ENCODE data around the gene NOSTRIN.
"Not testable (repeated sequence)": the region's sequence is repeated elsewhere in the genome, so short reads cannot be mapped to it uniquely, and the experiment has no call there.

NOSTRIN gene

GRCh38 chr2:168801961-168802858 lies at the start of gene NOSTRIN:
NOSTRIN (plus strand) TSS chr2:168802637; CDS start chr2:168802647, 10 bp downstream.
- no peak for DNase-seq (ENCODE audit: low read depth in 1 of 2, low spot score in 1 of 2)

DNA sequence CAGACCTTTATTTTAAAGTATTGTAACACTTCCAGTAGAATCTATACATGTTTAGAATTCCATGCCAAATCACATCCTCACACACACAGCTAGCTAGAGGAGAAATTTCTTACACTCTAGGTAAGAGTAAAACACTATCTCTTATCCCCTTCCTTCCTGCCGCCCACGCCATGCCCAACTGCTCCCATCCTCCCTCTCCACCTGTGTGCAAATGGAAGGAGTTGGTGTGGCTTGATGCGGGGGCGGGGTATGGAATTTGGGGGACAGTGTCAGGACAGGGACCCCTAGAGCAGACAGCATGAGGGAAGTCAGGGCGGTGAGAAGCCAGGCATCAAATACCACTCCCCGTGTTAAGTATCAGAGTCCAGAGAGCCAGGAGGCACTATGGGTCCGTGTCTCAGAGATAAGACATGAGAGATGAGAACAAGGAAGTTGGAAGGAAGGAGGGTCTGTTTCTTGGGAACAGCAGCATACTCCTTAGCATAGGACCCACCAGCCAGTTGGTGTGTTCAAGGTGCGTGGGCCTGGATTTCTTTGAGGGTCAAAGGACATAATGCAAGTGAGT lies 48.6 kb upstream of the NOSTRIN start:
- DNase-seq (ENCODE audit: low read depth in 1 of 2, low spot score in 1 of 2): no peak

DNA sequence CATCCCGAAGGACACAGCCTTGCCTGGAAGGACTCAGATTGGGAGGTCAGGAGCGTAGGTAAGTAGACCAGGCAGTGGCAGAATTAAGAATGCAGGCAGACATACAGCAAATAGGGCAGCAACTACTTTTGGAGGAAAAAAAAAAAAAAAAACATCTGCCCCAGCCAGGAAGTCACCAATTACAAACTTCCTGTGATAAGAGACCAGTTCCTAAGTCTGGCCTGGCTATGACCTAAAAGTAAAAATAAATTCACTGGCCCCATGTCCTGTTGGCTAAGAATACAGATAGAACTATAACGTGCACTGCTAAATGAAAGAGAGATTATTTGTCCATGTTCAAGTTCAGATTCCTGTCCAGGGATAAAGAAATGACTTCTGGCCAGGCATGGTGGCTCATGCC lies 45.2 kb upstream of the NOSTRIN start:
- no peak for DNase-seq (ENCODE audit: low read depth in 1 of 2, low spot score in 1 of 2)

- no peak for DNase-seq (ENCODE audit: low read depth in 1 of 2, low spot score in 1 of 2)
Measured at GRCh38 chr2:168758970-168759820, 43.2 kb upstream of the NOSTRIN start.

GRCh38 chr2:168765401-168765800 lies 37.0 kb upstream of the NOSTRIN start:
- DNase-seq (ENCODE audit: low read depth in 1 of 2, low spot score in 1 of 2): no peak

- DNase-seq (ENCODE audit: low read depth in 1 of 2, low spot score in 1 of 2): no peak
Measured at GRCh38 chr2:168766600-168766999, 35.8 kb upstream of the NOSTRIN start.

- DNase-seq (ENCODE audit: low read depth in 1 of 2, low spot score in 1 of 2): no peak
Measured at GRCh38 chr2:168767258-168767657, 35.2 kb upstream of the NOSTRIN start.

DNA sequence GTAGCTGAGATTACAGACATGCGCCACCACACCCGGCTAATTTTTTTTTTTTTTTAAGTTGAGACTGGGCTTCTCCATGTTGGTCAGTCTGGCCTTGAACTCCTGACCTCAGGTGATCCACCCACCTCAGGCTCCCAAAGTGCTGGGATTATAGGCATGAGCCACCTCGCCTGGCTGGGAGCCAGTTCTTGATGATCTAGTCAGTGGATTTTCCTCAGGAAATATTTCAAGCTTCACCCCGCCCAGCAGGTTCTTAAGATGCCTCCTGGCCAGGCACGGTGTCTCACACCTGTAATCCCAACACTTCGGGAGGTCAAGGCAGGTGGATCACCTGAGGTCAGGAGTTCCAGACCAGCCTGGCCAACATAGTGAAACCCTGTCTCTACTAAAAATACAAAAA lies 34.1 kb upstream of the NOSTRIN start:
- DNase-seq (ENCODE audit: low read depth in 1 of 2, low spot score in 1 of 2): not testable (repeated sequence)

DNA sequence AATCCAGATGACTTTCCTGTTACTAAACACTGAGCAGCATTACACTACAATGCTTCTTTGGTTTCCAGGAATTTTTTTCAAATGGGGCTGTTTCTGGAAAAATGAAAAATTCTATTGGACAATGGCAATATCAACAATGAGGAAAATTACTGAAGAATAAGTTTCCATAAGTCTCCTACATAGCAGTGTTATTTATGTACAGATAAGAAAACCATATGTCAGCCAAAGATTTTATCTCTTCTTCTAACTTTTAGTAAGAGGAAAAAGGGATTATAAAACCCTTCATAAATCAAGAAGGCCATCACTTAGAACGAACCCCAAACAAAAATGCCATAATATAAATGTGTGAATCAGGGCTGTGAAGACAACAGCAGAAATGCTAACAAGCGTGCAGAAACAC lies 31.6 kb upstream of the NOSTRIN start:
- no peak for DNase-seq (ENCODE audit: low read depth in 1 of 2, low spot score in 1 of 2)

GRCh38 chr2:168772704-168773103 lies 29.7 kb upstream of the NOSTRIN start:
- DNase-seq (ENCODE audit: low read depth in 1 of 2, low spot score in 1 of 2): no peak

DNA sequence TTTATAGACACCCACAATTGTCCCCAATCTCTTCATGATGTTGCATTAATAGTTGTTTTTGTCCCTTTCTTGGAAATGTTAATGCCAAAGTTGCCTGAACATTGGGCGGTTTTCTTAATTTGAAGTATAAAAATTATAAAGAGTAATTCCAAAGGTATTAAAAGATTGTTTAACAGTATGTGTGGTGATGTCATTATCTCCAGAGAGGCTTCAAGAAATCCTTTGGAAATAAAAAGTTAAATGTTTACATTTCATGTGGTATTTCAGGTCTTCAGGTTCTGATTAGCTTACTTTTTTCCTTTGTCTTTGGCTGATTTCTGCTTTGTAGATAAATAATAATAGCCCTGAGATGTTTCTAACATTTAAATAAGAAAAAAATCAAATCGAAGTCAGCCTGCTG lies 29.3 kb upstream of the NOSTRIN start:
- no peak for DNase-seq (ENCODE audit: low read depth in 1 of 2, low spot score in 1 of 2)

GRCh38 chr2:168773719-168774521 lies 28.5 kb upstream of the NOSTRIN start:
- DNase-seq (ENCODE audit: low read depth in 1 of 2, low spot score in 1 of 2): no peak

DNA sequence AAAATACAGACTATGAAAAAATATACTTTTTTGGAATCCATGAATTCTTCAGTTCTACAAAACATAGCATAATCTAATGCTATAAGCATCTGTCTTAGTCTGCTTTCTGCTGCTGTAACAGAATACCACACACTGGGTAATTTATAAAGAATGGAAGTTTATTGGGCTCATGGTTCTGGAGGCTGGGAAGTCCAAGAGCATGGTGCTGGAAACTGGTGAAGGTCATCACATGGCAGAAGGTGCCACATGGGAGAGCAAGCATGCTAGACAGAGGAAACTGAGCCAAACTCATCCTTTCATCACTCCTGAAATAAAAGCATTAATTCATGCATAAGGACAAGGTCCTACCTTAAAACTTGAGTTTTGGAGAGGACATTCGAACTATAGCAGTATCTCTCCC lies 26.6 kb upstream of the NOSTRIN start:
- DNase-seq (ENCODE audit: low read depth in 1 of 2, low spot score in 1 of 2): no peak

- DNase-seq (ENCODE audit: low read depth in 1 of 2, low spot score in 1 of 2): no peak
Measured at GRCh38 chr2:168780669-168781071, 21.8 kb upstream of the NOSTRIN start.

- DNase-seq (ENCODE audit: low read depth in 1 of 2, low spot score in 1 of 2): no peak
Measured at GRCh38 chr2:168781191-168781817, 21.1 kb upstream of the NOSTRIN start.

DNA sequence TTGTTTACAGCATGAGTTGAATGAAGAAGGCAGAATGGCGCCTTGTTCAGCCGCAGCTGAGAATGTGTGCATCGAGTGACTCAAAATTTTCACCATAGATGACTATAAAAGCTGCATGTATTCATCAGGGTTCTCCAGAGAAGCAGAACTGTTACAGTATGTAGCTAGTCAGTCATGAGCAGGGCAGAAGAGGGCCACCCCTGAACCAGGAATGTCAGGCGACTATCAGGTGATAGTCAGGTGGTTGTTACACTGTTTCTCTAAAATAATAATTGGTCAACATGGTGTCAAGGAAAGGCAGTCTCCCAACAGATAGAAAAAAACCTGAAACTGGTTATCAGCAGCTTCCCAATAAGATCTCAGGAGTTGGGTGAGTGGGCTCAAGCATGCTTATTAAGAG lies 20.2 kb upstream of the NOSTRIN start:
- no peak for DNase-seq (ENCODE audit: low read depth in 1 of 2, low spot score in 1 of 2)

GRCh38 chr2:168784993-168785392 lies 17.4 kb upstream of the NOSTRIN start:
- DNase-seq (ENCODE audit: low read depth in 1 of 2, low spot score in 1 of 2): no peak

DNA sequence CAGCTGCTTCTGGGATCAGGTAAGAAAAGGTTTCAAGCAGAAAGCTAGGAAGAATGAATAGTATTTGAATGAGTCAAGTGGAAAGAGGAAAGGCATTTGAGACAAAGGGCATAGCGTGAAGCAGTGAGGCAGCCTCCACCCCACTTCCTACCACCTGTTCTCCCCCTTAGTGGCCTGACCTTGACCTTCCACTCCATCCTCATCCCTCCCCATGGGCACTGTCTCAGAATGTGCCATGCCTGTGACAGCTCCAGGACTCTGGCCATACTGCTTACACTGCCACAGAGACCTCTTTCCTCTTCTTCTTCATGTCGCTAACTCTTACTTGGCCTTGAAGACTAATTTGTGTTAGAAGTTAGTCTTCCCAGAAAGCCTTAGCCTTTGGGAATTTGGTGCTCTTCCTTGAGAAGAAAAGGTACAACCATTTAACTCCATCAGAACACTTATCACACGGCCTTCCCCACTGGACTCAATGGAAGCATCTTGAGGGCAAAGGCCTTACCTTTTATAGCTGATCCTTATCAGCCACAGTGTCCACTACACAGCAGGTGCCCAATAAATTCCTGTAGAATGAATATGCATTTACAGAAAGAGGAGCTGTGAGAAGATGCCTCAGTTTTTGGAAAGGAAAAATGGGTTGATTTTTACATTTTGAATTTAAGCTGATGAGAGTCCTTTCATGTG lies 15.2 kb upstream of the NOSTRIN start:
- DNase-seq (ENCODE audit: low read depth in 1 of 2, low spot score in 1 of 2): no peak

- DNase-seq (ENCODE audit: low read depth in 1 of 2, low spot score in 1 of 2): no peak
Measured at GRCh38 chr2:168787782-168788376, 14.6 kb upstream of the NOSTRIN start.

DNA sequence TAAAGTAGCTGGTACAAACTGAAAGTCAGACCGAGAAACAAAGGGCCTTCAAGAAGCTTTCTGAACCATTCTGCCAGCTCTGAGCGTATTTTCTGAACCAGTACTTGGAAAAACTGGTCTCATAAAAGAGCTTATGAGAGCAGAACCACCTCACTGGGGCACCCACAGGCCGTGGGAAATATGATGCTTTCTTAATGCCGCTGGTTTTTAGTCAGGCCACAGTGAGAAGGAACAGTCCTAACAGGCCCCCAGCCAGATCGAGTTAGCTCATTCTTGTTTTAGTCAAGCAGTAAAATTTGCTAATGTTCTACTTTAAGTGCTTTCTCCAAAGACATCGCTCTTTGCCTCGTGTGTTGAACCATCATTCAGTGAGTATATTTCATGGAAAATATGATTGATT lies 12.7 kb upstream of the NOSTRIN start:
- no peak for DNase-seq (ENCODE audit: low read depth in 1 of 2, low spot score in 1 of 2)

Data from activated CD4-positive, alpha-beta T cell treated with anti-CD3 and anti-CD28 coated beads, Interleukin-2, amount 50 U/mL, for 24 hours (primary cell).